Activated naive CD4-positive, alpha-beta T cell treated with anti-CD3 and anti-CD28 coated beads, Interleukin-2, amount 50 U/mL, for 72 hours (primary cell): ENCODE measurements around the gene PDE4D. TPM values are rescaled to one million over a fixed set of nuclear protein-coding genes. Genes with fewer than 3 reads are reported as not detected.

Experiments used
- ATAC-seq, 2 donors: fragments of 150-1000 bp; cut with Tn5 transposase; 2 replicates each; pipeline ENCODE4 v1.10.0; 2021; ENCODE audit warnings: mild to moderate bottlenecking in 2 of 2, moderate library complexity in 2 of 2
- DNase-seq, 2 donors: peaks; one replicate each; pipeline ENCODE4 v3.0.0; 2021 to 2022; ENCODE audit warnings: low spot score in 2 of 2
- H3K27ac Mint-ChIP-seq, 2 donors: one replicate each; pipeline ENCODE4 v1.8.0; 2022; ENCODE audit warnings: mild to moderate bottlenecking in 2 of 2, mixed read lengths in 2 of 2
- H3K36me3 Mint-ChIP-seq, 2 donors: one replicate each; pipeline ENCODE4 v1.8.0; 2022; ENCODE audit warnings: mixed read lengths in 2 of 2
- H3K9me3 Mint-ChIP-seq, 2 donors: one replicate each; pipeline ENCODE4 v1.8.0; 2022; ENCODE audit warnings: mixed read lengths in 2 of 2
- total RNA-seq, 2 donors: library from RNA; stranded (reverse); gene quantifications; one replicate each; pipeline ENCODE4 v1.2.3, GENCODE V29; 2022

Gene PDE4D
- total RNA-seq, 2 donors from 2014 or later: 31.1 to 86.7 TPM

DNA sequence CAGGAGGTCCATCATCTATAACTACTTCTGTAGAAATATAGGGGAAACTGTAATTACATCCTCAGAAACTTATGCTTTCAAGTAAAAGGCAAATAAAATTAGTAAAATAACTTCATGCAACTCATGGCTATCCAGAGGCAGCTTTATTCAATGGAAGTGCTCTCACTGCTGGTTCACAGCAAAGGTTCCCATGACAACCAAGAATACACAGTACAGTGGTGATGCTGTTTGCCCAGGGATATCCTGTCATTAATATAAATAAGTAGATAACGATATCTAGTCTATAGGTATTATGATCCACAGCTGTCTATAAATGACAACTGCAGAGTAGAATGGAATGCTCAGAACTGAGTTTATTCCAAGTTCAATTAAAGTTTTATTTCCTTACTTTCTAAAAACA, 390.3 kb downstream of the PDE4D start:
- DNase-seq (no peak), ATAC-seq (no peak)
- no peaks in the 10 kb centered on the region for H3K9me3 Mint-ChIP-seq
- no peaks in the 10 kb centered on the region for H3K36me3 Mint-ChIP-seq
- H3K27ac Mint-ChIP-seq: no peak overlapping the region

DNA sequence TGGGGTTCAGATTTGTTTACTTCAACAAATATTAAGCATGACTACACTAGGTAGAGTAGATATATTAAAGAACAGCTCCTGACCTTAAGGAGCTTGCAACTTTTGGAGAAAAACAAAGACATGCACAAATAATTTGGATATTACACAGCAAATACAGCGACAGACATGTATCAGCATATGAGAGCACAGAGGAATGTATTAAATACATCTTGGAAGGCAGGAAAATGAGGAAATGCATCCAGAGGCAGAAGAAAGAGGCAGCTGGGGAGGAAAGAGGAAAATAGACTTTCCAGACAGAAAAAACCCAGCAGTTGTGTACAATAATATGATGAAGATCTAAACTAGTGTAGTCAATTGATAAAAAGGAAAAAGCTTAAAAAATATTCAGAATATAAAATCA, 392.2 kb downstream of the PDE4D start:
- DNase-seq: no peak
- no peak overlapping the region for H3K27ac Mint-ChIP-seq
- H3K36me3 Mint-ChIP-seq: no peaks in the 10 kb centered on the region
- H3K9me3 Mint-ChIP-seq: no peaks in the 10 kb centered on the region
- ATAC-seq: no peak

GRCh38 chr5:59500014-59500413, 393.5 kb downstream of the PDE4D start:
- ATAC-seq (no peak), DNase-seq (no peak)

GRCh38 chr5:59497207-59497606, 396.3 kb downstream of the PDE4D start:
- ATAC-seq (no peak), DNase-seq (no peak)
- H3K9me3 Mint-ChIP-seq: no peaks in the 10 kb centered on the region
- H3K27ac Mint-ChIP-seq: no peak overlapping the region
- H3K36me3 Mint-ChIP-seq: no peaks in the 10 kb centered on the region

More at GRCh38 chr5:59500014-59500413, 393.5 kb downstream of the PDE4D start:
- Mint-ChIP-seq H3K27ac (no peak overlapping the region), H3K36me3 (no peaks in the 10 kb centered on the region), H3K9me3 (no peaks in the 10 kb centered on the region)

GRCh38 chr5:59496524-59497134, 396.9 kb downstream of the PDE4D start:
- peak in 1 of 2 donors; percentile 40 for ATAC-seq
- H3K9me3 Mint-ChIP-seq: no peaks in the 10 kb centered on the region
- H3K36me3 Mint-ChIP-seq: no peaks in the 10 kb centered on the region
- no peak overlapping the region for H3K27ac Mint-ChIP-seq
- no peak for DNase-seq

DNA sequence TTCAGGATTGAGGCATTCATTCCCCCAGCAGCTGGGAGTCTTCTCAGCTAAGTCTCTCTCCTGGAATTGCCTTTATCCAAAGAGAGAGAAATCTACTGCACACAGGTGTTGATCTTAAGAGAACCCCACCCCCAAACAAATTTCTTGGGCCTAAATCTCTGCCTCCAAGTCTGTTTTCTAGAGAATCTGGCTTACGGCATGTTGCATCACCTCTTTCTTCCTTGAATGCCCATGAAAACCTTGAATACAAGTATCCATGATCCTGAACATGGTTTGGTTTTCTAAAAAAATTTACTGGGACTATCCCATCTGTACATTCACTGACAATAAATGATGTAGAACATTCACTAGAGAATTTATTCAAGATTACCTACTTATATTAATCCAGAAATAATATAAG, 401.6 kb downstream of the PDE4D start:
- DNase-seq: no peak
- no peak overlapping the region for H3K27ac Mint-ChIP-seq
- no peaks in the 10 kb centered on the region for H3K36me3 Mint-ChIP-seq
- no peaks in the 10 kb centered on the region for H3K9me3 Mint-ChIP-seq
- no peak for ATAC-seq

- H3K36me3 Mint-ChIP-seq: no peaks in the 10 kb centered on the region
- no peak overlapping the region for H3K27ac Mint-ChIP-seq
- H3K9me3 Mint-ChIP-seq: no peaks in the 10 kb centered on the region
- no peak for ATAC-seq
- DNase-seq: no peak
Measured at GRCh38 chr5:59489551-59489950, 404.0 kb downstream of the PDE4D start.

DNA sequence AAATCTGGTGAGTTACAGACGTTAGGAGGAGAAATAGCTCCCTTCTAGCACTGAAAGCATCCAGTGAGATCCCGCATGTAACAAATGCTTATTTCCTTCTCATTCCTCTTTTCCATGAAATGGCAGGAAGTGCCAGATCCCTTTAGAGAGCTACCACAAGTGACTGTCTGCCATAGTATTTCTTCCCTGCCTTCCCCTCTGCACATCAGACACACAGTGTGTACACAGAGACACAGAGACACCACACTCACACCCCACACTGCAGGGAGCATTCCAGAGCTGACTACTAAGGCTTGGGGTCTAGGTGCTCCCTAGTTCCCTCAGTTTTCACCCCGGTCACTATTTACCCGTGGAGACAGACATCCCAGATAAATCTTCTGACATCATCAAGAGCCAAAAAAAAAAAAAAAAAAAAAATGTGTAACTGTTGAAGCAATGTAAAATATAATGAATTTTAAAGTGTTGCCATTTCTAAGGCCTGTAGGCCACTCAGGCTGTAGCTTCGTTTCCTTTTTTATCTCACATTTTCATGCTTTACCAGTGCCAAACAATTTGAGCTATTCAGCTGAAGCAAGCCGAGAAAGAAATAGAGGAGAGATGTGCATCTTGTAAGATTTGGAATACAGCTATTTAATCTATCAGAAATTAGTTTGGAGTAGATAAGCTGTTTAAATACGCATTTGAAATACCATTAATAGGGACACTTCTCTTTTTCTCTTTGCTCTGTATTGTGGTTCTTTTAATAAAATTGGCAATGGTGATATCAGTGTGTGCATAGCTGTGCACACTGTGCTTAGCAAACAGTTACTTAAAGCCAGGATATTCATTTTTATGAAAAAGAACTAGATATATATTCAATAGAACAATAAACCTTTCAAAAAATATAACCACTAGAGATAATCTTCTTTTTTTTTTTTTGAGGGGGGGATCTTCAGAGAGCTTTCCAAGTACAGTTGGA, 405.5 kb downstream of the PDE4D start:
- DNase-seq (no peak), ATAC-seq (no peak)
- Mint-ChIP-seq H3K36me3 (no peaks in the 10 kb centered on the region), H3K9me3 (no peaks in the 10 kb centered on the region), H3K27ac (no peak overlapping the region)

GRCh38 chr5:59487068-59487686, 406.3 kb downstream of the PDE4D start:
- no peak for ATAC-seq
- no peak overlapping the region for H3K27ac Mint-ChIP-seq
- no peaks in the 10 kb centered on the region for H3K36me3 Mint-ChIP-seq

GRCh38 chr5:59486508-59486907, 407.0 kb downstream of the PDE4D start:
- Mint-ChIP-seq H3K9me3 (no peaks in the 10 kb centered on the region), H3K36me3 (no peaks in the 10 kb centered on the region), H3K27ac (no peak overlapping the region)
- no peak for DNase-seq
- no peak for ATAC-seq

More at GRCh38 chr5:59487068-59487686, 406.3 kb downstream of the PDE4D start:
- no peak for DNase-seq
- H3K9me3 Mint-ChIP-seq: no peaks in the 10 kb centered on the region

GRCh38 chr5:59485629-59486439, 407.7 kb downstream of the PDE4D start:
- H3K27ac Mint-ChIP-seq: no peak overlapping the region
- H3K36me3 Mint-ChIP-seq: no peaks in the 10 kb centered on the region
- ATAC-seq (no peak), DNase-seq (no peak)
- H3K9me3 Mint-ChIP-seq: peaks cover 0 to 1% of the 10 kb centered on the region in 2 donors

GRCh38 chr5:59485107-59485506, 408.4 kb downstream of the PDE4D start:
- H3K27ac Mint-ChIP-seq: no peak overlapping the region
- peaks cover 0 to 5% of the 10 kb centered on the region in 2 donors for H3K9me3 Mint-ChIP-seq
- H3K36me3 Mint-ChIP-seq: no peaks in the 10 kb centered on the region
- ATAC-seq: peak in 1 of 2 donors; percentile 4
- DNase-seq: no peak

DNA sequence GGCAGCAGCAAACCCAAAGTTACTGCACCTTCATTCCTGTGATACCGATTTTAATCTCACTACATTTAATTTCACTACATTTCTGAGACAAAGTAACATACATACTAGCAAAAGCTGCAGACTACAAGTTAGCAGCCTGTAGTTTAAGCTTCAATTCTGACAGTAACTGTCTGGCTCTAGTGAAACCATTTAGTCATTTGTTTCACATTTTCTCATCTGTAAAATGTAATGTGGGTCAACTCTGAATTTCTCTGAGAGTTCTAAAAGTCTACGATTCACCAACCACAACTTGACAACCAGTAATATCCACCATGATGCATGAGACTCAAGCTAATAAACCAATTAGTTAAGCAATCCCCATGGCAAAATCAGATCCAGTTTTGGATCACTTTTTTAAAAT, 408.9 kb downstream of the PDE4D start:
- DNase-seq (no peak), ATAC-seq (peak; percentile 67 to 86)
- peaks cover 0 to 5% of the 10 kb centered on the region in 2 donors for H3K9me3 Mint-ChIP-seq
- peak overlapping the region; percentile 53 to 89 for H3K27ac Mint-ChIP-seq
- H3K36me3 Mint-ChIP-seq: no peaks in the 10 kb centered on the region

GRCh38 chr5:59483971-59484472, 409.5 kb downstream of the PDE4D start:
- peaks cover 0 to 5% of the 10 kb centered on the region in 2 donors for H3K9me3 Mint-ChIP-seq
- peak; percentile 82 to 83 for ATAC-seq

GRCh38 chr5:59479086-59479485, 414.4 kb downstream of the PDE4D start:
- Mint-ChIP-seq H3K9me3 (peaks cover 0 to 5% of the 10 kb centered on the region in 2 donors), H3K27ac (no peak overlapping the region), H3K36me3 (no peaks in the 10 kb centered on the region)
- DNase-seq (no peak), ATAC-seq (no peak)

More at GRCh38 chr5:59483971-59484472, 409.5 kb downstream of the PDE4D start:
- DNase-seq: no peak
- H3K27ac Mint-ChIP-seq: peak overlapping the region; percentile 53 to 89
- no peaks in the 10 kb centered on the region for H3K36me3 Mint-ChIP-seq

DNA sequence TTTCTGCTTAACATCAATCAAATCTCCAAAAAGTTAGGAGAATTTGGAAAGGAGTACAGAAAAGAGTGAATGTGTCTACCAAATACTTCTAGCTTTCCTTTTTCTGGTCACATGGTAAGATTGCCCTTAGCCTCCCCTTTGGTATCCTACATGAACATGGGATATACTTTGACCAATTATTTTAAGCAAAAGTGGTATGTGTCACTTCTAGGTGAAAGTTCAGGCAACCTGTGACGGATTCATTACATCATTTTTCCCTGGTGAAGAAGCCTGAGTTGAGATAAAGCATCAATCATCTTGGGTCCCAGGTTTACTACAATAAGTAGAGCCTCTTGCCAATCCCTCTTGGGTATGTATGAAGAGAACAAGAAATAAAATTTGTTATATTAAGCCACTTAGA, 419.2 kb downstream of the PDE4D start:
- Mint-ChIP-seq H3K27ac (no peak overlapping the region), H3K9me3 (no peaks in the 10 kb centered on the region), H3K36me3 (no peaks in the 10 kb centered on the region)
- DNase-seq: no peak
- no peak for ATAC-seq
